ENCODE data around the gene NAV2. TPM values are rescaled to one million over a fixed set of nuclear protein-coding genes. Genes with fewer than 3 reads are reported as not detected.

Gene NAV2
- total RNA-seq, 2 experiments from 2014 or later, result 0.23 to 0.36 TPM

DNA sequence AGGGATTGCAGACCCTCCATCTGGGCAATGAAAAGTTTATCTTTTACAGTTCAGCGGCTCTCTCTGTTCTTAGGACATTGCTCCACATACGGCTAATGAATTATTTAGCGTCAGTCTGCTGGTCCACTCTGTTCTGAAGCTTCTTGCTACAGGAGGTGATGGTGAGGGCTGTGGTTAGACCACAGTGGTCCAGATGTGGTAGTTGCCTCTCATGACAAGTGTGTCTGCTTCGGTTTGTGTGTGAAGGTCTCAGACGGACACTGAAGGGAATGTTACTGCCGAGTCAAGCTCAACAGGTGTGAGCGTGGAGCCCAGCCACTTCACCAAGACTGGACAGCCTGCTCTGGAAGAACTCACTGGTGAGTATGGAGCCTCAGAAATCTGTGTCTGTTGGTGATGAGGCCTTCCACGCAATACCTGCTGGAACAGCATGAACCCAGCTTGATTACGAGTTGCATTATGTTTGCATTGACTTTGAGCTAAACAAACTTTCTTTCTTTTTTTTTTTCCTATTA is 226.8 kb downstream of the NAV2 start:
- Mint-ChIP-seq H3K27me3 (peaks cover 2% of the 10 kb centered on the region), H3K4me1 (ENCODE audit: low read depth) (no peaks in the 10 kb centered on the region), H3K27ac (no peak overlapping the region), H3K4me3 (no peak overlapping the region), H3K9me3 (no peaks in the 10 kb centered on the region), H3K36me3 (ENCODE audit: low read depth) (no peaks in the 10 kb centered on the region)
- CTCF ChIA-PET, result interaction anchor here (0.9 to 1.8 kb wide), 9 partner anchors 11 to 193 kb away, joined by 3 to 10 read pairs (median 3); no protein-coding TSS in a partner anchor
- DNase-seq (no peak), ATAC-seq (no peak)
- POLR2A ChIA-PET, result no interaction called here
- intact Hi-C loops (cut with micrococcal nuclease), result no loop called here
- TF ChIP-seq, protein P1, sequence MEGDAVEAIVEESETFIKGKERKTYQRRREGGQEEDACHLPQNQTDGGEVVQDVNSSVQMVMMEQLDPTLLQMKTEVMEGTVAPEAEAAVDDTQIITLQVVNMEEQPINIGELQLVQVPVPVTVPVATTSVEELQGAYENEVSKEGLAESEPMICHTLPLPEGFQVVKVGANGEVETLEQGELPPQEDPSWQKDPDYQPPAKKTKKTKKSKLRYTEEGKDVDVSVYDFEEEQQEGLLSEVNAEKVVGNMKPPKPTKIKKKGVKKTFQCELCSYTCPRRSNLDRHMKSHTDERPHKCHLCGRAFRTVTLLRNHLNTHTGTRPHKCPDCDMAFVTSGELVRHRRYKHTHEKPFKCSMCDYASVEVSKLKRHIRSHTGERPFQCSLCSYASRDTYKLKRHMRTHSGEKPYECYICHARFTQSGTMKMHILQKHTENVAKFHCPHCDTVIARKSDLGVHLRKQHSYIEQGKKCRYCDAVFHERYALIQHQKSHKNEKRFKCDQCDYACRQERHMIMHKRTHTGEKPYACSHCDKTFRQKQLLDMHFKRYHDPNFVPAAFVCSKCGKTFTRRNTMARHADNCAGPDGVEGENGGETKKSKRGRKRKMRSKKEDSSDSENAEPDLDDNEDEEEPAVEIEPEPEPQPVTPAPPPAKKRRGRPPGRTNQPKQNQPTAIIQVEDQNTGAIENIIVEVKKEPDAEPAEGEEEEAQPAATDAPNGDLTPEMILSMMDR (IDR thresholded peaks at IDR 0.05), result no peak

DNA sequence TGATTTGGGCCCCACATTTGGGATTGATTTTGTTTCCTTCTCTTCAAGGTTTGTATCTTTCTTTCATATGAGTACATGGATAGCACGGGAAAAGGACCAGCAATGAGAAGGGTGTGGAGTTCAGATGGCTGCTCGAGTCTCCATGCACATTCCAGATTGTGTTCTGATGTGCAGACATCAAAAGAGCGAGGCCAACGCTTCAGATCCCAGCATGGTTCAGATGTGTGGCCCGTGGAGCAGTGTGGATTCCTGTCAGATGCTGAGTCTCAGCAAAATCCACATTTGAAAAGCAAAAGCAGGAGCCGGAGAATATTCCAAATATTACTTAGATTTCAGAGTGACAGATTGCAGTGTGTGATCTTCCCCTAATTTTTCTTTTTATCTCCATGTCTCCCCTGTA is 228.2 kb downstream of the NAV2 start:
- TF ChIP-seq, protein P1 (IDR thresholded peaks at IDR 0.05), result no peak
- intact Hi-C loops (cut with micrococcal nuclease), result no loop called here

DNA sequence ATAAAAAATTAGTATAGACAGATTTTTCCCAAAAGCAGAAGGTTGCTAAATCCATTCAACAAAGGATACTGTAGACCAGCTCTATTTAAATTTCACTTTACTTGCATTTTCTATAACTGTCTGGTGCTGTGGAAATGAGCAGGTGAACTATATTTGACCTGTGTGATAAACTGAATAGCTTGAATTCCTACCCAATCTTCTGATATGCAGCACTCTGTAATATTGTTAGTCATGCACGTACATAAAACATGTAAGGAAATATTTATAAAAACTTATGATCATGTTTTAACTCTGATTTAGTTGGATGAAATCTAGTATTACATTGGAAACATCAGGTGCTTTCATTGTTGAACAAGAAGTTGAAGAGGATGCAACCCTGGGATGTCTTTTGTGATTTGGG is 234.0 kb downstream of the NAV2 start:
- POLR2A ChIA-PET, result no interaction called here
- intact Hi-C loops (cut with micrococcal nuclease), result no loop called here
- TF ChIP-seq, protein P1 (IDR thresholded peaks at IDR 0.05), result no peak
- Mint-ChIP-seq H3K4me3 (no peak overlapping the region), H3K36me3 (ENCODE audit: low read depth) (no peaks in the 10 kb centered on the region), H3K9me3 (no peaks in the 10 kb centered on the region), H3K4me1 (ENCODE audit: low read depth) (peaks cover 4% of the 10 kb centered on the region), H3K27ac (no peak overlapping the region), H3K27me3 (peaks cover 9% of the 10 kb centered on the region)
- DNase-seq, result no peak
- CTCF ChIA-PET, result interaction anchor here (1.0 to 2.4 kb wide), 3 partner anchors 164 to 185 kb away, joined by 3 to 6 read pairs (median 4); no protein-coding TSS in a partner anchor
- ATAC-seq, result no peak

More for the DNA sequence above, 228.2 kb downstream of the NAV2 start:
- H3K27ac Mint-ChIP-seq, result no peak overlapping the region
- CTCF ChIA-PET, result interaction anchor here (0.9 to 1.2 kb wide), 2 partner anchors 161 to 190 kb away, joined by 3 to 4 read pairs; no protein-coding TSS in a partner anchor
- no peak for DNase-seq
- H3K9me3 Mint-ChIP-seq, result no peaks in the 10 kb centered on the region
- no peaks in the 10 kb centered on the region for H3K4me1 Mint-ChIP-seq (ENCODE audit: low read depth)
- no peaks in the 10 kb centered on the region for H3K36me3 Mint-ChIP-seq (ENCODE audit: low read depth)
- POLR2A ChIA-PET, result no interaction called here
- H3K27me3 Mint-ChIP-seq, result peaks cover 7% of the 10 kb centered on the region
- ATAC-seq, result no peak
- no peak overlapping the region for H3K4me3 Mint-ChIP-seq

DNA sequence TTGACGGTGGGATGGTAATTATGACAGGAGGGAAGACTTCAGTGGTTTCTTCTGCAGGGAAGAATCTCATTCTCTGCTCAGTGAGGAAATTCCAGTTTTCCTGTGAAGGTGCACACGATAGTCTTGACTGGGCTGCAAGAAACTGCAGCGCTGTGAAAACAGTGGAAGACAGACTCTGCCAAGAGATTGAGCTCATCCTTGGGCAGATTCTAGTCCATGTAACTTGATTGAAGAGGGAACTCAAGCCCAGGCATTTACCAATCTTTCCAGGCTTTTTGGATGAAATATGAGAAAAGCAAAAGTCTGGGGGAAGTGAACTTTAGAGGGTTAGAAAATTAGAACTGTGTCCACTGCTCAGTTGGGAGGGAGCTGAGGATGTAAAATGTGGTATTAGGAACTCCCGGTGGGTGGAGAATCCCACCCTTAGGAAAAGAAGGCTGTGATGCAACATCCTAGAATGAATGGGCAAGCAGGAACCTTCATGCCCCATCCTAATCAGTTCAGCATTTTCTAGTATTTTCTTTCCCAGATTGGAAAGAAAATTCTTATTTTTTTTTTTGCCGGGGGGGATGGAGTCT is 235.0 kb downstream of the NAV2 start:
- intact Hi-C loops (cut with micrococcal nuclease), result no loop called here
- TF ChIP-seq, protein P1 (IDR thresholded peaks at IDR 0.05), result no peak
- CTCF ChIA-PET, result interaction anchor here (1.2 to 2.4 kb wide), 4 partner anchors 12 to 184 kb away, joined by 3 to 6 read pairs (median 3); no protein-coding TSS in a partner anchor

DNA sequence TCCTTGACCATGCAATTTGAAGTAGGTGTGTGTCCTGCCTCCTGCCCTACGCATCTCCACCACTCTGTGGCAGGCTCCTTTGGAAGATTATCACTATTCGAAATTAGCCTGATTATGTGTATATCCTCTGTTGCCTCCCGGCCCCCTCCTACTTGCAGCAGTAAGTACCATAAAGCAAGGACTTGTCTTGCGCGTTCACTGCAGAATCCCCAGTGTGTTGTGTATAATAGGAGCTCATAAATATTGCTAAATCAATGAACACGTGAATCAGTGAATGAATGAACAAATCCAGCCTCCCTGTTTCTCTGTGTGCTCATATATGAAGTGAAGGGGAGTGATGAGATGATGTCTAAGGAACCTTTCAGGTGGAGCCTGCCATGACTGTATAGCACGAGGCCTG is 237.0 kb downstream of the NAV2 start:
- ATAC-seq (no peak), DNase-seq (no peak)
- ChIA-PET POLR2A (no interaction called here), CTCF (interaction anchor here (0.7 to 4.4 kb wide), 9 partner anchors 11 to 405 kb away, joined by 3 to 34 read pairs (median 5); no protein-coding TSS in a partner anchor)
- Mint-ChIP-seq H3K27me3 (peaks cover 26% of the 10 kb centered on the region), H3K9me3 (no peaks in the 10 kb centered on the region), H3K4me3 (no peak overlapping the region), H3K36me3 (ENCODE audit: low read depth) (no peaks in the 10 kb centered on the region), H3K27ac (no peak overlapping the region), H3K4me1 (ENCODE audit: low read depth) (peaks cover 8% of the 10 kb centered on the region)
- TF ChIP-seq, protein P1 (IDR thresholded peaks at IDR 0.05), result no peak
- intact Hi-C loops (cut with micrococcal nuclease), result loop anchor here (5.0 kb wide), 1 partner anchor 163 kb away; no protein-coding TSS in a partner anchor

More for the DNA sequence above, 235.0 kb downstream of the NAV2 start:
- no peak for DNase-seq
- POLR2A ChIA-PET, result interaction anchor here (1.3 kb wide), 1 partner anchor 9 kb away, joined by 3 read pairs; no protein-coding TSS in a partner anchor
- no peak overlapping the region for H3K27ac Mint-ChIP-seq
- H3K4me1 Mint-ChIP-seq (ENCODE audit: low read depth), result peaks cover 8% of the 10 kb centered on the region
- H3K27me3 Mint-ChIP-seq, result peaks cover 13% of the 10 kb centered on the region
- no peaks in the 10 kb centered on the region for H3K9me3 Mint-ChIP-seq
- no peaks in the 10 kb centered on the region for H3K36me3 Mint-ChIP-seq (ENCODE audit: low read depth)
- H3K4me3 Mint-ChIP-seq, result no peak overlapping the region
- ATAC-seq, result no peak
